Astrocyte of the spinal cord (primary cell): Measurements from ENCODE around the gene CD36.

Source experiments
- DNase-seq: peaks from one replicate; pipeline ENCODE4 v3.0.0; 2011; ENCODE audit warnings: low read depth, low spot score
- H3K4me3 ChIP-seq: 2 replicates; pipeline ENCODE4 v1.5.1; 2011; ENCODE audit warnings: low read depth, mild to moderate bottlenecking, low read length, moderate library complexity
- CTCF ChIP-seq: IDR thresholded peaks from 2 replicates; pipeline ENCODE4 v1.5.1; 2012; ENCODE audit warnings: low read depth, mild to moderate bottlenecking, low read length, inconsistent platforms
- in situ Hi-C: cut with HindIII; loops from 2 replicates; pipeline ENCODE4 v1.10.0; 2017; ENCODE audit warnings: low sequenced_read_pairs

The CD36 gene

GRCh38 chr7:80711531-80711930 is 73.1 kb downstream of the CD36 start:
- in situ Hi-C loops = no loop called here
- H3K4me3 ChIP-seq = no peak overlapping the region
- peak; percentile 43 for DNase-seq
- TF ChIP-seq CTCF = no peak

- peak; percentile 62 for DNase-seq
- H3K4me3 ChIP-seq = no peak overlapping the region
- no peak for TF ChIP-seq CTCF
- in situ Hi-C loops = no loop called here
These were observed 80.8 kb downstream of the CD36 start for GRCh38 chr7:80719261-80719660.

GRCh38 chr7:80720146-80720545 is 81.7 kb downstream of the CD36 start:
- in situ Hi-C loops = no loop called here
- no peak for TF ChIP-seq CTCF
- no peak overlapping the region for H3K4me3 ChIP-seq
- DNase-seq = no peak

DNA sequence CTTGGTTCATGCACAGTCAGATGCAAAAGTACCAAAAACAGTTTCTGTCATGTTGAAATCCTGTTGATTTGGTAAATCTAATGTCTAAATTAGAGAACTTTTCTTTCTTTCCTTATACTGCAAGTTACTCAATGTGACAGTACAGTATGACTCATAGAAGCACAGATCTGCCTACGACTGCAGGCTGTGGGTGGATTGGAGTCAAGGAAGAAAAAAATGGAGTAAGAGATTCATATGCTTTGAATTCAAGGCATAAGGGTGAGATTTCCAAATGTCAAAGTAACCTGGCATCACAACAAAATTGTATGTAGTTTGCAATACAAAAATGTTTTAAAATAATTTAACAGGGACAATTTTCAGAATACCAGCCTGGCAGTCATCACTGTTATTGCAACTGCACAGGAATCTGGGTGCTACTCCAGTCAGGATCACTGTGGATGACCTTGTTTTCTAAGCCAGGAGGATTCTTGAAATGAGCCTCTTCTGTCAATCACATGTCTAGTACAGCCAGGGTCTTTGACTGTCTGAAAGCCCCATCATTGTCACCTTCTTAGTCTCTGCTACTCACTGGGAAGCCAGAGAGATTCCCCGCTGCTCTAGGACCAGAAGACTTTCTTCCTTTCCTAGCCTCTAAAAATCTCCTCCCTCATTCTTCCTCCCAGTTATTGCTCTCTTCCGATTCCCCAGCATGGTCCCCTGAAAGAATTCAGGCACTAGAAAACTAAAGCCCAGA is 83.6 kb downstream of the CD36 start:
- in situ Hi-C loops = no loop called here
- TF ChIP-seq CTCF = no peak
- no peak overlapping the region for H3K4me3 ChIP-seq
- peak; percentile 90 for DNase-seq

- no peak for TF ChIP-seq CTCF
- in situ Hi-C loops = no loop called here
- no peak overlapping the region for H3K4me3 ChIP-seq
- peak; percentile 99 for DNase-seq
These were observed 84.3 kb downstream of the CD36 start for GRCh38 chr7:80722616-80723195.

DNA sequence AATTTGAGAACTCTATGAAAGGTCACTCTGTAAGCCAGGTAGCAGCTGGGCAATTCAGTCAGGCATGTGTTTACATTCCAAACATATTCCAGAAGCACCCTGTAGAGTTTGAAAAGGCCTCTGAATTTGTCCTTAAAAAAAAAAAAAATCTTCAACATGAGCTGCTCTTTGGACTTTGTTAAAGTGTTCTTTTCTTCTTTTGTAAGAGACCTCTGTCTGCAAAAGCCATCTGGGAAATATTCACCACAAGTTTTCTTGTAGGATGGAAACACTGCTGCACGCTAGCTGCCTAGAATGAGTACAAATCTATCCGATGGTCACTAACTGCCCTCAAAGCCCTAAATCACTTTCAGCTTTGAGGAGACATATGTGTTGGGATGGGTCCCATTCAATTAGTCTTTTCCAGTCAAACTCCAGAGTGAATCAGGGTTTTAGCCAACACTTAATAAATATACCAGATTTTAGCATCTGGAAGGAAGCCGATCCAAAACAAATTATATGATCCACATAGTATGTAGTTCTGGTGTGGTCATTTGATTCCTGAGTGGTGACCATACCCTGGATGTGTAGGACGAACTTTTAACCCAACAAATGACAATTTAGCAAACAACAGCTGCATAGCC is 85.9 kb downstream of the CD36 start:
- in situ Hi-C loops = no loop called here
- no peak for TF ChIP-seq CTCF
- no peak overlapping the region for H3K4me3 ChIP-seq
- peak; percentile 72 for DNase-seq
